ENCODE measurements around the gene CHN2.

Gene CHN2

GRCh38 chr7:29310625-29311024 lies 116.0 kb downstream of the CHN2 start:
- no peak for DNase-seq (ENCODE audit: low spot score)

GRCh38 chr7:29311314-29311713 lies 116.7 kb downstream of the CHN2 start:
- no peak for DNase-seq (ENCODE audit: low spot score)

- no peak for DNase-seq (ENCODE audit: low spot score)
These were observed 119.6 kb downstream of the CHN2 start for GRCh38 chr7:29314148-29314547.

- no peak for DNase-seq (ENCODE audit: low spot score)
These were observed 120.7 kb downstream of the CHN2 start for GRCh38 chr7:29315122-29315891.

- no peak for DNase-seq (ENCODE audit: low spot score)
These were observed 121.3 kb downstream of the CHN2 start for GRCh38 chr7:29315892-29316270.

- no peak for DNase-seq (ENCODE audit: low spot score)
These were observed 122.4 kb downstream of the CHN2 start for GRCh38 chr7:29316926-29317325.

GRCh38 chr7:29318853-29319718 lies 124.5 kb downstream of the CHN2 start:
- DNase-seq (ENCODE audit: low spot score) = no peak

GRCh38 chr7:29319719-29320521 lies 125.3 kb downstream of the CHN2 start:
- DNase-seq (ENCODE audit: low spot score) = no peak

GRCh38 chr7:29320577-29320976 lies 126.0 kb downstream of the CHN2 start:
- no peak for DNase-seq (ENCODE audit: low spot score)

GRCh38 chr7:29322023-29322712 lies 127.6 kb downstream of the CHN2 start:
- no peak for DNase-seq (ENCODE audit: low spot score)

GRCh38 chr7:29325476-29325875 lies 130.9 kb downstream of the CHN2 start:
- DNase-seq (ENCODE audit: low spot score) = no peak

GRCh38 chr7:29326864-29327263 lies 132.3 kb downstream of the CHN2 start:
- DNase-seq (ENCODE audit: low spot score) = no peak

- DNase-seq (ENCODE audit: low spot score) = no peak
These were observed 132.9 kb downstream of the CHN2 start for GRCh38 chr7:29327455-29327854.

- DNase-seq (ENCODE audit: low spot score) = no peak
These were observed 133.5 kb downstream of the CHN2 start for GRCh38 chr7:29328045-29328444.

GRCh38 chr7:29328811-29329210 lies 134.2 kb downstream of the CHN2 start:
- no peak for DNase-seq (ENCODE audit: low spot score)

GRCh38 chr7:29329686-29330085 lies 135.1 kb downstream of the CHN2 start:
- DNase-seq (ENCODE audit: low spot score) = no peak

GRCh38 chr7:29330136-29330535 lies 135.6 kb downstream of the CHN2 start:
- DNase-seq (ENCODE audit: low spot score) = no peak

- DNase-seq (ENCODE audit: low spot score) = no peak
These were observed 136.6 kb downstream of the CHN2 start for GRCh38 chr7:29331163-29331562.

GRCh38 chr7:29332042-29332811 lies 137.7 kb downstream of the CHN2 start:
- no peak for DNase-seq (ENCODE audit: low spot score)

GRCh38 chr7:29332875-29333855 lies 138.6 kb downstream of the CHN2 start:
- no peak for DNase-seq (ENCODE audit: low spot score)

All from hematopoietic multipotent progenitor cell treated with erythropoietin and hydrocortisone succinate and interleukin-3 and kit ligand, for 15 days (in vitro differentiated cells).